Astrocyte of the cerebellum (primary cell): ENCODE measurements around the gene RPS6KA2.
"Not testable (repeated sequence)": the region's sequence is repeated elsewhere in the genome, so short reads cannot be mapped to it uniquely, and the experiment has no call there.

ENCODE experiments used
- DNase-seq: peaks from one replicate; pipeline ENCODE4 v3.0.0-alpha.2; 2011; ENCODE audit warnings: low read depth
- H3K4me3 ChIP-seq: 2 replicates; pipeline ENCODE4 v1.5.1; 2011; ENCODE audit warnings: mild to moderate bottlenecking, low read depth, low read length, moderate library complexity
- in situ Hi-C: cut with HindIII; loops from 2 replicates; pipeline ENCODE4 v1.10.0; 2017; ENCODE audit warnings: low sequenced_read_pairs
- TF ChIP-seq, protein P1 (sequence below): IDR thresholded peaks from 2 replicates; pipeline ENCODE4 v1.5.1; 2012; ENCODE audit warnings: low read length, low read depth, moderate library complexity, mild to moderate bottlenecking; ENCODE audit errors: missing control alignments

Gene RPS6KA2

GRCh38 chr6:166364456-166364855 is 262.6 kb downstream of the RPS6KA2 start:
- in situ Hi-C loops = no loop called here
- no peak for DNase-seq
- TF ChIP-seq, protein P1, sequence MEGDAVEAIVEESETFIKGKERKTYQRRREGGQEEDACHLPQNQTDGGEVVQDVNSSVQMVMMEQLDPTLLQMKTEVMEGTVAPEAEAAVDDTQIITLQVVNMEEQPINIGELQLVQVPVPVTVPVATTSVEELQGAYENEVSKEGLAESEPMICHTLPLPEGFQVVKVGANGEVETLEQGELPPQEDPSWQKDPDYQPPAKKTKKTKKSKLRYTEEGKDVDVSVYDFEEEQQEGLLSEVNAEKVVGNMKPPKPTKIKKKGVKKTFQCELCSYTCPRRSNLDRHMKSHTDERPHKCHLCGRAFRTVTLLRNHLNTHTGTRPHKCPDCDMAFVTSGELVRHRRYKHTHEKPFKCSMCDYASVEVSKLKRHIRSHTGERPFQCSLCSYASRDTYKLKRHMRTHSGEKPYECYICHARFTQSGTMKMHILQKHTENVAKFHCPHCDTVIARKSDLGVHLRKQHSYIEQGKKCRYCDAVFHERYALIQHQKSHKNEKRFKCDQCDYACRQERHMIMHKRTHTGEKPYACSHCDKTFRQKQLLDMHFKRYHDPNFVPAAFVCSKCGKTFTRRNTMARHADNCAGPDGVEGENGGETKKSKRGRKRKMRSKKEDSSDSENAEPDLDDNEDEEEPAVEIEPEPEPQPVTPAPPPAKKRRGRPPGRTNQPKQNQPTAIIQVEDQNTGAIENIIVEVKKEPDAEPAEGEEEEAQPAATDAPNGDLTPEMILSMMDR = no peak
- H3K4me3 ChIP-seq = no peak overlapping the region

GRCh38 chr6:166362427-166362826 is 264.6 kb downstream of the RPS6KA2 start:
- DNase-seq, in situ Hi-C loops, H3K4me3 ChIP-seq: not testable (repeated sequence)

DNA sequence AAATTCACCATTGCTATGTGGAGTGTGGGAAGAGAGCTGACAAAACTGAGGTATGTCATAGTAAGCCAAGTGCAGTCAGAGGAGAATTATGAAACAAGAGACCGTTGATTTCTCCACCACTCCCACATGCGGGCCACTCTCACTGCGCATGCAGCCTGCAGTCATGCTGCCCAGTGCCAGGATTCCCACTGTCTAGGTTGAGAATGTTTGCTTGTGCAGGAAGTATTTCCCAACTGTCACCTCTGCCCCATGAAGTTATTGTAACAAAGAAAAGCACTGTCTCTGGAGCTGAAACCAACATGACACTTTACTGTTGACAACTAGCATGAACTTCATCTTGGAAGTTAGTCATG is 266.0 kb downstream of the RPS6KA2 start:
- TF ChIP-seq, protein P1 = no peak
- in situ Hi-C loops = no loop called here
- DNase-seq = no peak
- H3K4me3 ChIP-seq = no peak overlapping the region

- H3K4me3 ChIP-seq = no peak overlapping the region
- in situ Hi-C loops = no loop called here
- TF ChIP-seq, protein P1 = no peak
- DNase-seq = no peak
These were observed 266.6 kb downstream of the RPS6KA2 start for GRCh38 chr6:166360243-166361076.
